Activated naive CD8-positive, alpha-beta T cell (primary cell): ENCODE data around the gene COL16A1.

ENCODE experiments used
- H3K27ac Mint-ChIP-seq: one replicate; pipeline ENCODE4 v1.8.0; 2021; ENCODE audit warnings: mixed read lengths
- H3K27me3 Mint-ChIP-seq: one replicate; pipeline ENCODE4 v1.8.0; 2021; ENCODE audit warnings: mixed read lengths
- H3K36me3 Mint-ChIP-seq: one replicate; pipeline ENCODE4 v1.8.0; 2021; ENCODE audit warnings: mixed read lengths
- H3K4me1 Mint-ChIP-seq: one replicate; pipeline ENCODE4 v1.8.0; 2021; ENCODE audit warnings: low read depth, mixed read lengths
- H3K4me3 Mint-ChIP-seq: one replicate; pipeline ENCODE4 v1.8.0; 2021; ENCODE audit warnings: mild to moderate bottlenecking, mixed read lengths
- H3K9me3 Mint-ChIP-seq: one replicate; pipeline ENCODE4 v1.8.0; 2021; ENCODE audit warnings: low read depth, mixed read lengths

COL16A1 gene

GRCh38 chr1:31704271-31705079 is 658 bp upstream of the COL16A1 start:
- Mint-ChIP-seq H3K27me3 (peaks cover 34% of the 10 kb centered on the region), H3K4me1 (peaks cover 43% of the 10 kb centered on the region), H3K4me3 (peak overlapping the region; percentile 60), H3K36me3 (no peaks in the 10 kb centered on the region), H3K9me3 (no peaks in the 10 kb centered on the region), H3K27ac (peak overlapping the region; percentile 17)

GRCh38 chr1:31702836-31703404 is 897 bp downstream of the COL16A1 start:
- H3K4me1 Mint-ChIP-seq: peaks cover 40% of the 10 kb centered on the region
- H3K9me3 Mint-ChIP-seq: no peaks in the 10 kb centered on the region
- peaks cover 25% of the 10 kb centered on the region for H3K27me3 Mint-ChIP-seq
- no peaks in the 10 kb centered on the region for H3K36me3 Mint-ChIP-seq
- no peak overlapping the region for H3K4me3 Mint-ChIP-seq
- H3K27ac Mint-ChIP-seq: no peak overlapping the region

- peaks cover 36% of the 10 kb centered on the region for H3K4me1 Mint-ChIP-seq
- no peaks in the 10 kb centered on the region for H3K36me3 Mint-ChIP-seq
- H3K27me3 Mint-ChIP-seq: peaks cover 21% of the 10 kb centered on the region
- peak overlapping the region; percentile 41 for H3K27ac Mint-ChIP-seq
- H3K4me3 Mint-ChIP-seq: no peak overlapping the region
- no peaks in the 10 kb centered on the region for H3K9me3 Mint-ChIP-seq
Observed at GRCh38 chr1:31701091-31701736, 2.6 kb downstream of the COL16A1 start.

- Mint-ChIP-seq H3K9me3 (no peaks in the 10 kb centered on the region), H3K27me3 (peaks cover 15% of the 10 kb centered on the region), H3K4me3 (no peak overlapping the region), H3K4me1 (peaks cover 35% of the 10 kb centered on the region), H3K27ac (no peak overlapping the region), H3K36me3 (no peaks in the 10 kb centered on the region)
Observed at GRCh38 chr1:31700468-31701090, 3.2 kb downstream of the COL16A1 start.

GRCh38 chr1:31699341-31699891 is 4.4 kb downstream of the COL16A1 start:
- peaks cover 23% of the 10 kb centered on the region for H3K4me1 Mint-ChIP-seq
- no peaks in the 10 kb centered on the region for H3K36me3 Mint-ChIP-seq
- no peaks in the 10 kb centered on the region for H3K9me3 Mint-ChIP-seq
- peaks cover 8% of the 10 kb centered on the region for H3K27me3 Mint-ChIP-seq
- no peak overlapping the region for H3K4me3 Mint-ChIP-seq
- H3K27ac Mint-ChIP-seq: no peak overlapping the region

GRCh38 chr1:31697369-31697984 is 6.3 kb downstream of the COL16A1 start:
- Mint-ChIP-seq H3K27me3 (no peaks in the 10 kb centered on the region), H3K27ac (no peak overlapping the region), H3K4me3 (no peak overlapping the region), H3K9me3 (no peaks in the 10 kb centered on the region), H3K4me1 (peaks cover 19% of the 10 kb centered on the region), H3K36me3 (no peaks in the 10 kb centered on the region)

- Mint-ChIP-seq H3K27me3 (no peaks in the 10 kb centered on the region), H3K4me1 (peaks cover 19% of the 10 kb centered on the region), H3K9me3 (no peaks in the 10 kb centered on the region), H3K4me3 (no peak overlapping the region), H3K36me3 (no peaks in the 10 kb centered on the region), H3K27ac (no peak overlapping the region)
Observed at GRCh38 chr1:31696242-31696641, 7.6 kb downstream of the COL16A1 start.

GRCh38 chr1:31695327-31695726 is 8.5 kb downstream of the COL16A1 start:
- H3K9me3 Mint-ChIP-seq: no peaks in the 10 kb centered on the region
- H3K4me3 Mint-ChIP-seq: no peak overlapping the region
- H3K27me3 Mint-ChIP-seq: no peaks in the 10 kb centered on the region
- H3K27ac Mint-ChIP-seq: no peak overlapping the region
- no peaks in the 10 kb centered on the region for H3K36me3 Mint-ChIP-seq
- peaks cover 11% of the 10 kb centered on the region for H3K4me1 Mint-ChIP-seq

- Mint-ChIP-seq H3K9me3 (no peaks in the 10 kb centered on the region), H3K27ac (no peak overlapping the region), H3K4me3 (no peak overlapping the region), H3K4me1 (peaks cover 9% of the 10 kb centered on the region), H3K27me3 (no peaks in the 10 kb centered on the region), H3K36me3 (no peaks in the 10 kb centered on the region)
Observed at GRCh38 chr1:31694964-31695313, 8.9 kb downstream of the COL16A1 start.

- H3K27ac Mint-ChIP-seq: no peak overlapping the region
- H3K4me3 Mint-ChIP-seq: no peak overlapping the region
- H3K36me3 Mint-ChIP-seq: no peaks in the 10 kb centered on the region
- H3K4me1 Mint-ChIP-seq: peaks cover 4% of the 10 kb centered on the region
- no peaks in the 10 kb centered on the region for H3K9me3 Mint-ChIP-seq
- H3K27me3 Mint-ChIP-seq: no peaks in the 10 kb centered on the region
Observed at GRCh38 chr1:31694069-31694963, 9.5 kb downstream of the COL16A1 start.

- no peaks in the 10 kb centered on the region for H3K27me3 Mint-ChIP-seq
- H3K9me3 Mint-ChIP-seq: no peaks in the 10 kb centered on the region
- H3K4me3 Mint-ChIP-seq: no peak overlapping the region
- H3K4me1 Mint-ChIP-seq: no peaks in the 10 kb centered on the region
- H3K36me3 Mint-ChIP-seq: no peaks in the 10 kb centered on the region
- H3K27ac Mint-ChIP-seq: no peak overlapping the region
Observed at GRCh38 chr1:31693231-31693630, 10.6 kb downstream of the COL16A1 start.

GRCh38 chr1:31691951-31692350 is 11.9 kb downstream of the COL16A1 start:
- H3K9me3 Mint-ChIP-seq: no peaks in the 10 kb centered on the region
- H3K27me3 Mint-ChIP-seq: no peaks in the 10 kb centered on the region
- H3K4me1 Mint-ChIP-seq: no peaks in the 10 kb centered on the region
- H3K36me3 Mint-ChIP-seq: no peaks in the 10 kb centered on the region
- no peak overlapping the region for H3K27ac Mint-ChIP-seq
- no peak overlapping the region for H3K4me3 Mint-ChIP-seq

- H3K36me3 Mint-ChIP-seq: no peaks in the 10 kb centered on the region
- H3K4me3 Mint-ChIP-seq: no peak overlapping the region
- H3K9me3 Mint-ChIP-seq: no peaks in the 10 kb centered on the region
- H3K27ac Mint-ChIP-seq: no peak overlapping the region
- H3K27me3 Mint-ChIP-seq: no peaks in the 10 kb centered on the region
- no peaks in the 10 kb centered on the region for H3K4me1 Mint-ChIP-seq
Observed at GRCh38 chr1:31691446-31691845, 12.4 kb downstream of the COL16A1 start.

- Mint-ChIP-seq H3K36me3 (no peaks in the 10 kb centered on the region), H3K4me3 (no peak overlapping the region), H3K4me1 (no peaks in the 10 kb centered on the region), H3K27me3 (no peaks in the 10 kb centered on the region), H3K9me3 (no peaks in the 10 kb centered on the region), H3K27ac (no peak overlapping the region)
Observed at GRCh38 chr1:31690921-31691320, 12.9 kb downstream of the COL16A1 start.
